Body of pancreas (tissue), 4 donors: ENCODE data around the gene RPS4Y1.

Experiments
- CTCF ChIP-seq, 7 experiments: fragments of 450-650 bp in 4 of 7; fragments of 200-600 bp in 3 of 7; sonication (generic) in 3 of 7; IDR thresholded peaks; one replicate each; pipeline ENCODE4 v1.5.1; 2016 to 2019; ENCODE audit warnings: antibody characterized with exemption in 7 of 7
- POLR2A ChIP-seq, 3 donors: fragments of 450-650 bp; IDR thresholded peaks; one replicate each; pipeline ENCODE4 v1.6.1; 2016; ENCODE audit warnings: antibody characterized with exemption in 3 of 3, mild to moderate bottlenecking in 2 of 3

DNA sequence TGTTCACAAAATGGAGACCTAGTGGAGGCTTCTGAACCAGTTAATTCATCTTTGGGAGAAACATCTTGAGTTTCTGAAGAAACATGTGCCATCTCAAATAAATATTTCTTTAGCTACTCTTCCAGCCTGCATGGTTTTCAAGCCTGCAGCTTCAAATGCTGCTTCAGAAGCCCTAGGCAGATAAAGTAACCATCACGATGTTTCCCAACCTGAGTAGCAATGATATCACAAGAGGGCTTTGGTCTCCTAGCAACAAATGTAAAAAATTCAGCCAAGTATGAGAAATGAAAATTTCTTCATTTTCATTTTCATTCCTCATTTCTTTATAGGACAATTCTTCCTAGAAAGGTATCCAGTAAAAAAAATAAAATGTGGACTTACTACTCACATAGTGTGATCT lies 42.2 kb downstream of the RPS4Y1 start:
- TF ChIP-seq CTCF (IDR thresholded peaks at IDR 0.05) (no peak), POLR2A (IDR thresholded peaks at IDR 0.05) (no peak)
